ENCODE measurements around the gene TIMELESS.
"Not testable (repeated sequence)": the region's sequence is repeated elsewhere in the genome, so short reads cannot be mapped to it uniquely, and the experiment has no call there.

Gene TIMELESS

DNA sequence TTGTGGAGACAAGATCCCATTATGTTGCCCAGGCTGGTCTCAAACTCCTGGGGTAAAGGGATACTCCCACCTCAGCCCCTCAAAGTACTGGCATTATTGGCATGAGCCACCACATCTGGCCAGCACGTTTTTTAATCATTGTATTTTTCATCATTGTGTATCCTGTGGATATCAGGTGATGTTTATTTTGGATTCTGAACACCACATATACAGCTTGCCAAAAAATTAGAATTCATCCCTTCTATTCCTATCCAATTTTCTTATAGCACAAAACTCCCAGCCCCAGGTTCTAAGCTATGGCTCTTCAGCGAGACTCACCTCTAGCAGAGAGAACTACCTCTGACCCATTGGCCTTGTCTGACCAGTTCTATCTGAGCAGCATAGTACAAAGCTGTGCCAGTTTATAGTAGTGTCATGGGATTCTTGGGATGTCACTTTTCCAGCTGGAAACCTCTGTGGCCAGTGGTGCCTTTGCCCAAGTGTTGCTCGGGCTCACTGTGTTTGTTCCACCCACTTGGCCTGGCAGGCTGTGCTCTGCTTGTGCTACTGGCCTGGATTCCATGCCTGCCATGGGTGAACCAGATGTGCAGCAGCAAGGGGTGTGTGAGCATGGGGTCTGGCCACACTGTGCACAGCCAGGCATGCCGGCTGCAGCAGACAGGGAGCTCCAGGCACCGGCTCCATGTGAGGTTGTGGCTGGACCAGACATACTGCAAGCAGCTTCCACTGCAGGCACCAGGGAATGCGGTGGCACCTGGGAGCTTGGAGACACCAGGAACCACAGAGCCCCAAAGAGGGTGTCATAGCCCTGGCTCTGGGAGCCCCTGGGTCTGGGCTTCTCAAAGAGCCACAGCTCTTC, 37.2 kb downstream of the TIMELESS start:
- DNase-seq (ENCODE audit: low read depth in 2 of 2, low spot score in 1 of 2): no peak

DNA sequence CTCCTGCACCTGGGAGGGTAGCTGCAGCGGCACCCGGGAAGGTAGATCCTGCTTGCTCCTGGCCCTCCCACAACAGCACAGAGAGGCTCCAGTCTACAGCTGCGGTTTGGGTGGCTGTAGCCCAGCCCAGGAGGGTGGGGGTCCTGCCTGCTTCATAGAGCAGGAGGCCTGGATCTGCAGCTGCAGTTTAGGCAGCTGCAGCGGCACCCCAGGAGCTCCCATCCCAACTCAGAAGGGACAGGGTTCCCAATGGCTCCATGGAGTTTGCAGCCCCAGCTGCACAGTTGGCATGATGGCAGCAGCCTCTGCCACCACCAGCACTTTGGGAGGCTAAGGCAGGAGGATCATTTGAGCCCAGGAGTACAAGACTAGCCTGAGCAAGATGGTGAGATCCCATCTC, 38.5 kb downstream of the TIMELESS start:
- DNase-seq (ENCODE audit: low read depth in 2 of 2, low spot score in 1 of 2): no peak

DNA sequence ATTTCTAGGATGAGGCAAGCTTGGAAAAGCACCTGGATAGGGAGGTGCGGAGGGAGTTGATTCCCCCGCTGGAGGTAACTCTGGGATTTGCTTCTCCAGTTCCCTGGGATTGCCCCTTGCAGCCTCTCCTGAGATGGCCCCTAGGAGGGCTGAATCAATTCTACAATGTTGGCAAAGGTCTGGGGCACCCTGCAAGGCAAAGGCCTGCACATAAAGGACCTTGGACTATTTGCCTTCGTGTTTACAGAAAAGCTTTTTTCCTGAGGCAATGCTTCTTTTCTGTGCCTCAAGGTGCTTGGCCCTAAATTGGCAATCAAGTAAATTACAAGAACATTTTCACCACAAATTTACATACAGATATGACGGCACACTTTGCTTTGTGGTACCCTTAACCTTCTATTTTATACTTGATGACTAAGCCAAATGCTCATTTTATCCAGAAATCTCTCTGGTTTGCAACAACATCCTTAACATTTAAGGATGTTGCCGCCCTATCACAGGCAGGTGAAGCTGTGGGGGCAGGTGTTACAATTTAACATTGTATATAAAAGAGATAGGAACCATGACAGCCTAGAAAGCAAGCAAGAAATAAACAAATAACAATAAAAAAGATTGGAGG, 40.3 kb downstream of the TIMELESS start:
- DNase-seq (ENCODE audit: low read depth in 2 of 2, low spot score in 1 of 2): no peak

DNA sequence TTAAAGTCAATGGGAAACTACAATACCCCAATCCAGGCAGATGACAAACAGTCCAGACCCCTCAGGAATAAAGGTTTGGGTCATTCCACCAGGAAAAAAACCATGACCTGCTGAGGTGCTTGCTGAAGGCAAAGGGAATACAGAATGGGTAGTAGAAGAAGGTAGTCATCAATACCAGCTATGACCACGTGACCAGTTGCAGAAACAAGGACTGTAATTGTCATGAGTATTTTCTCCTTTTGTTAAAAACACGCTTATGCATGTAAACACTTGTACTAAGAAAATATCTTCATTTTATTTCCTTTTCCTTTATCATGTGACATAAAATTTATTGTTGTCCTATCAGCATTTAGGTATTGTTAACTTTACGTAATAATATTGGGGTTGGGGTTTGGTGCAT, 45.0 kb downstream of the TIMELESS start:
- not testable (repeated sequence) for DNase-seq (ENCODE audit: low read depth in 2 of 2, low spot score in 1 of 2)

DNA sequence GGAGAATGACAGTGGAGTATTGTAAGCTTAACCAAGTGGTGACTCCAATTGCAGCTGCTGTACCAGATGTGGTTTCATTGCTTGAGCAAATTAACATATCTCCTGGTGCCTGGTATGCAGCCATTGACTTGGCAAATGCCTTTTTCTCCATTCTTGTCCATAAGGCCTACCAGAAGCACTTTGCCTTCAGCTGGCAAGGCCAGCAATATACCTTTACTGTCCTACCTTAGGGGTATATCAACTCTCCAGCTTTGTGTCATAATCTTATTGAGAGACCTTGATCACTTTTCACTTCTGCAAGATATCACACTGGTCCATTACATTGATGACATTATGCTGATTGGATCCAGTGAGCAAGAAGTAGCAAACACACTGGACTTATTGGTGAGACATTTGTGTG, 47.6 kb downstream of the TIMELESS start:
- not testable (repeated sequence) for DNase-seq (ENCODE audit: low read depth in 2 of 2, low spot score in 1 of 2)

DNA sequence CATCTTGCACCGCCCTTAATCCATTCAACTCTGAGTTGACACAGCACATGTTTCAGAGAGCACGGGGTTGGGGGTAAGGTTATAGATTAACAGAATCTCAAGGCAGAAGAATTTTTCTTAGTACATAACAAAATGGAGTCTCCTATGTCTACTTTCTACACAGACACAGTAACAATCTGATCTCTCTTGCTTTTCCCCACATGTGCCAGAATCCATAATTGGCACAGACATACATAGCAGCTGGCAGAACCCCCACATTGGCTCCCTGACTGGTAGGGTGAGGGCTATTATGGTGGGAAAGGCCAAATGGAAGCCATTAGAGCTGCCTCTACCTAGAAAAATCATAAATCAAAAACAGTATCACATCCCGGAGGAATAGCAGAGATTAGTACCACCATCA, 48.1 kb downstream of the TIMELESS start:
- DNase-seq (ENCODE audit: low read depth in 2 of 2, low spot score in 1 of 2): not testable (repeated sequence)

DNA sequence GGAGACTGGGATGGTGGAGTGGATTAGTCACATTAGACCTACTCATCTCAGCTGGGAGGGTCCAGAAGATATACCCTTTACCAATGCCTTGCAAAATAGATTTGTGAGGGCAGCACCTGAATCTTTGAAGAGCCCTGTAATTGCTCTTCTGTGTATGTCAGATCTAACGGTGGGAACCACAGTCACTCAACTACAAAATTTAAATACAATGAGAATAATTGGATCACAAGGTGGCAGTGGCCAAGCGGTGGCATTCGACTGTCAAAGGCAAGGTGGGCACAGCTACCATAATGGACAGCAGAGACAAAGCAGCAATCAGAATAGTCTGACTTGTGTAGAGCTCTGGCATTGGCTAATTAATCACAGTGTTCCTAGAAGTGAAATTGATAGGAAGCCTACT, 49.8 kb downstream of the TIMELESS start:
- DNase-seq (ENCODE audit: low read depth in 2 of 2, low spot score in 1 of 2): not testable (repeated sequence)

DNA sequence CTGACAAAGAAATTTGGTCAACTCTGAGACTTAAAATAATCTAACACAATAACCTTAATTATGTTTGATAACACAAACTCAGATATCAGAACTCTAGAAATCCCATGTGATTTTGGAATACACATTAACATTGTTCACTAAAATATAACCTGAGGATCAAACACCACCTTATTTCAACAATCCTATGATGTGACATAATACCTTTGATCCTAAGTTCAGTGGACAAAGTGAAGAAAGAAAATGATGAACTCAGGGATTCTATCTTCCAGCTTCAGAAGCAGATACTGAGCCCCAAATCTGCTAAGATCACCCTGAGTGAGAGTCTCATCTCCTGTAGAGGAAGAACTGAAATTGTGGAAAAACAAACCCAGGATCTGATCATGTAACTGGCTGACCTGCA, 50.9 kb downstream of the TIMELESS start:
- DNase-seq (ENCODE audit: low read depth in 2 of 2, low spot score in 1 of 2): no peak

DNA sequence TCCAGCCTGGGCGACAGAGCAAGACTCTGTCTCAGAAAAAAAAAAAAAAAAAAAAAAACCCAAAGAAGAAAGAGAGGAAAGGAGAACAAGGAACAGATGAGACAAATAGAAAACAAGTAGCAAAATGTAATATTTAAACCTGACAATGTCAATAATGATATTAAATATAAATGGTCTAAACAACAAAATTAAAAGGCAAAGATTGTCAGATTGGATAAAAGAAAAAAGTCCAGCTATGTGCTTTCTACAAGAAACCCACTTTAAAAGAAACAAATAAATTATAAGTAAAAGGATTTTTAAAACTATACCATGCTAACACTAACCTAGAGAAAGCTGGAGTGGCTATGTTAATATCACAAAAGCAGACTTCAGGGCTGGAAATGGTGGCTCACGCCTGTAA, 56.9 kb downstream of the TIMELESS start:
- no peak for DNase-seq (ENCODE audit: low read depth in 2 of 2, low spot score in 1 of 2)

DNA sequence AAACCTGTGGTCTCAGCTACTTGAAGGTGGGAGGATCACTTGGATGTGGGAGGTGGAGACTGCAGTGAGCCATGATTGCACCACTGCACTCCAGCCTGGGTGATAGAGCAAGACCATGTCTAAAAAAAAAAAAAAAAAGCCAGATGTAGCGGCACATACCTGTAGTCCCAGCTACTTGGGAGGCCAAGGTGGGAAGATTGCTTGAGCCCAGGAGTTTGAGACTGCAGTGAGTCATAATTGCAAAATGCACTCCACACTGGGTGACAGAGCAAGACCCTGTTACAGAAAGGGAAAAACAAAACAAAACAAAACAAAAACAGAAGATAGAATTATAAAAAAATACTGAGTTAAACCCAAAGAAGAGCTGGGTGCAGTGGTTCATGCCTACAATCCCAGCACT, 57.5 kb downstream of the TIMELESS start:
- DNase-seq (ENCODE audit: low read depth in 2 of 2, low spot score in 1 of 2): no peak

DNA sequence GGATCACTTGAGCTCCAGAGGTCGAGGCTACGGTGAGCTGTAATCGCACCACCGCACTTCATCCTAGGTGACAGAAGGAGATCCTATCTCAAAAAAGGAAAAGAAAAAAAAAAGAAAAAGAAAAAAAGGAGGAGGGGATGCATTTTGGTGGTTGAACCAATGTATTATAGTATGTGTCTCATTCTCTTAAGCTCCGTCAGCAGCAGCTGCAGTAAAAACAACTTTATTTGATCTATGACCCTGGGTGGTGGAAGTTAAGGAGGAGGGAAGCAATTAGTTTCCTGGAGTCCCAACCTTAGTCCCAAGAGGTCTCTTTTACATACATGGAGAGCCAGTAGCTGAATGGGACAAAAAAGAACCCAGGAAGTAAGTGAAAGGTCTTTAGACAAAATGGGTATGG, 59.8 kb downstream of the TIMELESS start:
- DNase-seq (ENCODE audit: low read depth in 2 of 2, low spot score in 1 of 2): no peak

DNA sequence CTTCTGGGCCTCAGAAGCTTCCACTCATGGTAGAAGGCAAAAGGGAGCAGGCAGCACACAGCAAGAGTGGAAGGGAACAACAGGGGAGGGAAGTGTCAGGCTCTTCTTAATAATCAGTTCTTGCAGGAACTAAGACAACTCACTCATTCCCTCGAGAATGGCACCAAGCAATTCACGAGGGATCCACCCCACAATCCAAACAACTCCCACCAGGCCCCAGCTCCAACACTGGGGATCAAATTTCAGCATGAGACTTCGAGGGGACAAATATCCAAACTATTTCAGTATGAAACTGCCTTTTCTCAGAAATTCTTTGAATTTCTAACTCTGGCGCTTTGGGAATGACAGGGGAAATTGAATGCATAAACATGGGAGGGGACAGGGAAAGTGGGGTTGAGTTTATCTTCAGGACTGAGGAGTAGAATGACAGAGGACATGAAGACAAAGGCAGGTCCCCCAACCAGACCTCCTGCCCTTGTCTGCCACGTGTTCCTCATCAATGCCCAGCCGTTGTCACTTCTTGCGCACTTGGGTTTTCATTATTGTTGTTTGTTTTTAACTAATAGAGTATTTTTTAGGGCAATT, 62.0 kb downstream of the TIMELESS start:
- DNase-seq (ENCODE audit: low read depth in 2 of 2, low spot score in 1 of 2): no peak

DNA sequence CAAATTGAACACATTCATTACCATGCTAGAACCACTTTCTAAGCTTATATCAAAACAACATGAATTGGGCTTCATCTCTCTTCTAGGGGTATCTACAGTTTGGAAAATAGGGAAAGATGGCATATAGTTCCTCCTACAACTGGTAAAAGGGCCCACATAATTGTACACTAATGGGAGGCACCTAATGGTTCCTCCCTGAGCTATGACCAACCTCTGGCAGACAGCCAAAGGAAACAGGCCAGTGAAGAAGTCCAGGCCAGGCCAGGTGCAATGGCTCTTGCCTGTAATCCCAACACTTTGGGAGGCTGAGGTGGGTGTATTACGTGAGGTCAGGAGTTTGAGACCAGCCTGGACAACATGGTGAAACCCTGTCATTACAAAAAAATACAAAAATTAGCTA, 63.4 kb downstream of the TIMELESS start:
- no peak for DNase-seq (ENCODE audit: low read depth in 2 of 2, low spot score in 1 of 2)

DNA sequence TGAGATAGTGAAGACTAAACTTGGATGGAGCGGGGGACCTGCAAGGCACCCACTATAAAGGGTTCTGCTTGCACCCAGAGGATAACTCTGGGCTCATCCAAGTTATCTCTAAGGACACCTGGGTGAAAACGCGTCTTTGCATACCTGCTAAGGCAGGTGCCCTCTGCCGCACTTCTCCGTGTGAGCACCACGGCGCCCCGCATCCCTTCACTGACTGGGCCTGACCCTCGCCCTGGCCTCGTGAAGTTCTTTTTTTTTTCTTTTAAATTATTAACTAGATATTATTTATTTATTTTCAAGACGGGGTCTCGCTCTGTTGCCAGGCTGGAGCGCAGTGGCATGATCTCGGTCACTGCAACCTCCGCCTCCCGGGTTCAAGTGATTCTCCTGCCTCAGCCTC, 66.6 kb downstream of the TIMELESS start:
- no peak for DNase-seq (ENCODE audit: low read depth in 2 of 2, low spot score in 1 of 2)

DNA sequence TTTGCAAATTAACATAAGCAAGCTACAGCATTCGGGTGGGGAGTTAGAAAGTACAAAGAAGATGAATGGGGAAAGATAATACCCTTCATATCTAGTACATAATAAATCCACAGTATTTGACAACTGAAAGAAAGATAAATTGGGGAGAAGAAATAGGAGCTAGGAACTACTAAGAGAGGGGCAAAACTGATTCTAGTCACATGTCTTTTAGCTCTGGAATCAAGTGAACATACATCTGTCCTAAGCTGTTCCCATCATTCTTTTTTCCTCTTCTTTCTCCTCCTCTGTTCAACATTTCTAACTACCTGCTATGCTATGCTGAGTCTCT, 71.3 kb downstream of the TIMELESS start:
- no peak for DNase-seq (ENCODE audit: low read depth in 2 of 2, low spot score in 1 of 2)

DNA sequence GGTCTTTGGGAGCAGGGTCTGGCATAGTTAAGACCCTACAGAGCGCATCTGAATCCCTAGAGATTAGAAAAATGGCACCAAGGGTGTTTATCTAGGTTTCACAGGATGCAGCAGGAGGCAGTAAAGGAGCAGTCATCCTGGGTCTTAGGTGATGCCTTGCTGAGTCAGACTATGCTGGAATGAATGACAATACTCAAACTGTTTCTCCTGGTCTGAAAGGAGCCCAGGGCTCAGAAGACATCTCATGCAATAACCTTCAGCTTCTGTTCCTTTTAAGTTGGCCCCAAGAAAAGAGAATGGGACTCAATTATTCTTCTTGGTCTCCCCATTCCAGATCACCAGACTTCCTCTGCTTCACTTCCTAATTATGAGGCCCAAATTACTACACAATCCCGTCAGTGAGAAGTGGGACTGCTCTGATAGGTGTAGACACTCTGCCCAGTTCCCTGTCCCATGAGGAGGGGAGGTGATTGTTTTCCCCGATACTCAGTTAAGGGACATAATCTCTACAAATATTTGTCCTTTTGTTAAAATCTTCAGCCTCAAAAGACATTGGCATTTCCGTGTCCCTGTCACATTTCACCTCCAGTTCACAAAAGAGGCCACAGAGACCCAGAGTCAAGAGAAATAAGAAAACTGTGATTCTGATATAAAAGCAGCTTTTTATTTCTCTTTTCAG, 71.8 kb downstream of the TIMELESS start:
- DNase-seq (ENCODE audit: low read depth in 2 of 2, low spot score in 1 of 2): no peak

DNA sequence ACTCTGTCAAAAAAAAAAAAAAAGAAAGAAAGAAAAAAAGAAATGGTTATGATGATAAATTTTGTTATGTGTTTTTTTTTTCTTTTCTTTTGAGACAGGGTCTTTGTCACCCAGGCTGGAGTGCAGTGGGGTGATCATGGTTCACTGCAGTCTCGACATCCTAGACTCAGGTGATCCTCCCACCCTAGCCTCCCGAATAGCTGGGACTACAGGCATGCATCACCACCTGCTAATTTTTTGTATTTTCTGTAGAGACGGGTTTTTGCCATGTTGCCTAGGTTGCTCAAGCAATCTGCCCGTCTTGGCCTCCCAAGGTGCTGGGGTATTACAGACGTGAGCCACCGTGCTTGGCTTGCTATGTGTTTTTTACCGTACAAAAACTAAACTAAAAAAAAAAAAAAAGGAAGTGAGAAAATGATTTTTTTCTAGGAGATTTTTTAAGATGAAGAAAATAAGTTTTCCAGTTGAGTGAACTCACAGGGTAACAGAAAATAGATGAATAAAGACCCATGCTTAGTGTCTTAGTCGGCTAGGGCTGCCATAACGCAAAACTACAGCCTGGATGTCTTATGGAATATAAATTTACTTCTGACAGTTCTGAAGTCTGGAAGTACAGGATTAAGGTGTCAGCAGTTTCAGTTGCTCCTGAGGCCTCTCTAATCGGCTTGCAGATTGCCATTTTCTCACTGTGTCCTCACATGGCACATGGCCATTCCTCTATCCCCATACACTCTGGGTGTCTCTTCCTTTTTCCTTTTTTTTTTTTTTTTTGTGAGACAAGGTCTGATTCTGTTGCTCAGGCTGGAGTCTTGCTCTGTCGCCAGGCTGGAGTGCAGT, 73.4 kb downstream of the TIMELESS start:
- no peak for DNase-seq (ENCODE audit: low read depth in 2 of 2, low spot score in 1 of 2)

DNA sequence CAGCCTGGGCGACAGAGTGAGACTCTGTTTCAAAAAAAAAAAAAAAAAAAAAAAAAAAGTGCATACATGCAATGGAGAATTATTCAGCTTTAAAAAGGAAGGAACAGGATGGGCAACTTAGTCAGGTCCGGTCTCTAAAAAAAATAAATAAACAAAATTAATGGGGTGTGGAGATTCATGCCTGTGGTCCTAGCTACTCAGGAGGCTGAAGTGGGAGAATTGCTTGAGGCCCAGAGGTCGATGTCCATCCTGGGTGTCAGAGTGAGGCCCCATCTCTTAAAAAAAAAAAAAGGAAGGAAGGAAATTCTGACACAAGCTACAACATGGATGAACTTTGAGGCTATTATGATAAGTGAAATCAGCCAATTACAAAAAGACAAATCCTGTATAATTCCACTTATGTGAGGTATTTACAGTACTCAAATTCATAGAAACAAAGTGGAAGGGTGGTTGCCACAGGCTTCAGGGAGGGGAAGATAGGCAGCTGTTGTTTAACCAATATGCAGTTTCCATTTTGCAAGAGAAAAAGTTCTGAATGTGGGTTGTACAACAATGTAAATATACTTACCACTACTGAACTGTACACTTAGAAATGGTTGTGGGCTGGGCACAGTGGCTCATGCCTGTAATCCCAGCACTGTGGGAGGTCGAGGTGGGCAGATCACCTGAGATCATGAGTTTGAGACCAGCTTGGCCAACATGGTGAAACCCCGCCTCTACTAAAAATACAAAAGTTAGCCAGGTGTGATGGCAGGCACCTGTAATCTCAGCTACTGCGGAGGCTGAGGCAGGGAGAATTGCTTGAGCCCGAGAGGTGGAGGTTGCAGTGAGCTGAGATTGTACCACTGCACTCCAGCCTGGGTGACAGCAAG, 74.3 kb downstream of the TIMELESS start:
- no peak for DNase-seq (ENCODE audit: low read depth in 2 of 2, low spot score in 1 of 2)

DNA sequence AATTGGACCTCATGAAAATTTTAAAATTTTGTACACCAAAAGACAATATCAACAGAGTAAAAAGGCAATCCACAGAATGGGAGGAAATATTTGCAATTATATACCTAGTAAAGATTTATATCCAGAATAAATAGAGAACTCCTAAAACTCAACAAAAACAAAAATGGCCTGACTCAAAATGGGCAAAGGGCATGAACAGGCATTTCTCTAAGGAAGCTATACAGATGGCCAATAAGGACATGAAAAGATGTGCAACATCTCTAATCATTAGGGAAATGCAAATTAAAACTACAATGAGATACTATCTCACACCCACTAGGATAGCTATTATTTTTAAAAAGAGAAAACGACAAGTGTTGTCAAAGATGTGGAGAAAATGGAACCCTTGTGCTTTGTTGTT, 75.7 kb downstream of the TIMELESS start:
- no peak for DNase-seq (ENCODE audit: low read depth in 2 of 2, low spot score in 1 of 2)

DNA sequence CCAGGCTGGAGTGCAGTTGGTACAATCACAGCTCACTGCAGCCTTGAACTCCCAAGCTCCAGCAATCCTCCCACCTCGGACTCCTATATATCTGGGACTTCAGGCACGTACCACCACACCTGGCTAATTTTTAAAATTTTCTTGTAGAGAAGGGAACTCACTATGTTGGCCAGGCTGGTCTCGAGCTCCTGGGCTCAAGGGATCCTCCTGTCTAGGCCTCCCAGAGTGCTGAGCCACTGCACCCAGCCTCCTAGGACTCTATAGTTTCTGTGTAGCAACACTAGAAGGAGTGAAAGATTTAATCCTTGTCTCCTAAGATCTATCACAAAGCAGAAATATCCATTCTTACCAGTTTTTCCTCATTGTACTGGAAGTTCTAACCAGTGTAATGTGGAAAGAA, 82.3 kb downstream of the TIMELESS start:
- no peak for DNase-seq (ENCODE audit: low read depth in 2 of 2, low spot score in 1 of 2)
